RWPE2 (cell line): ENCODE data around the gene CHPF.

Source experiments
- ATAC-seq: fragments of 200-7000 bp; cut with Tn5 transposase; 3 replicates; pipeline ENCODE4 v1.9.1; 2021; ENCODE audit warnings: low read depth
- DNase-seq: peaks from one replicate; pipeline ENCODE4 v3.0.0-alpha.2; 2020; ENCODE audit warnings: low spot score
- H3K27ac ChIP-seq: fragments of 450-650 bp; 2 replicates; pipeline ENCODE4 v1.5.1; 2017; ENCODE audit warnings: mild to moderate bottlenecking; ENCODE audit not compliant: poor library complexity, severe bottlenecking
- H3K27me3 ChIP-seq: fragments of 250-450 bp; sonication (Bioruptor Pico); 2 replicates; pipeline ENCODE4 v1.5.1; 2021; ENCODE audit warnings: mild to moderate bottlenecking, moderate library complexity; ENCODE audit not compliant: insufficient read depth, poor library complexity, severe bottlenecking
- H3K36me3 ChIP-seq: fragments of 250-450 bp; sonication (Bioruptor Pico); 2 replicates; pipeline ENCODE4 v1.5.1; 2020; ENCODE audit warnings: low read depth, mild to moderate bottlenecking, moderate library complexity
- H3K4me1 ChIP-seq: fragments of 250-450 bp; sonication (Bioruptor Pico); 2 replicates; pipeline ENCODE4 v1.5.1; 2021; ENCODE audit warnings: mild to moderate bottlenecking, moderate library complexity; ENCODE audit not compliant: insufficient read depth, poor library complexity, severe bottlenecking
- H3K4me3 ChIP-seq: fragments of 250-450 bp; sonication (Bioruptor Pico); 2 replicates; pipeline ENCODE4 v1.5.1; 2021; ENCODE audit warnings: mild to moderate bottlenecking, moderate library complexity; ENCODE audit not compliant: severe bottlenecking
- H3K9me3 ChIP-seq: fragments of 250-450 bp; sonication (Bioruptor Pico); 2 replicates; pipeline ENCODE4 v1.5.1; 2021; ENCODE audit warnings: mild to moderate bottlenecking, moderate library complexity; ENCODE audit not compliant: severe bottlenecking
- TF ChIP-seq, protein P1 (sequence below): fragments of 450-650 bp; IDR thresholded peaks from one replicate; pipeline ENCODE4 v1.5.1; 2017; ENCODE audit warnings: mild to moderate bottlenecking, moderate library complexity; ENCODE audit not compliant: poor library complexity, severe bottlenecking

Gene CHPF

DNA sequence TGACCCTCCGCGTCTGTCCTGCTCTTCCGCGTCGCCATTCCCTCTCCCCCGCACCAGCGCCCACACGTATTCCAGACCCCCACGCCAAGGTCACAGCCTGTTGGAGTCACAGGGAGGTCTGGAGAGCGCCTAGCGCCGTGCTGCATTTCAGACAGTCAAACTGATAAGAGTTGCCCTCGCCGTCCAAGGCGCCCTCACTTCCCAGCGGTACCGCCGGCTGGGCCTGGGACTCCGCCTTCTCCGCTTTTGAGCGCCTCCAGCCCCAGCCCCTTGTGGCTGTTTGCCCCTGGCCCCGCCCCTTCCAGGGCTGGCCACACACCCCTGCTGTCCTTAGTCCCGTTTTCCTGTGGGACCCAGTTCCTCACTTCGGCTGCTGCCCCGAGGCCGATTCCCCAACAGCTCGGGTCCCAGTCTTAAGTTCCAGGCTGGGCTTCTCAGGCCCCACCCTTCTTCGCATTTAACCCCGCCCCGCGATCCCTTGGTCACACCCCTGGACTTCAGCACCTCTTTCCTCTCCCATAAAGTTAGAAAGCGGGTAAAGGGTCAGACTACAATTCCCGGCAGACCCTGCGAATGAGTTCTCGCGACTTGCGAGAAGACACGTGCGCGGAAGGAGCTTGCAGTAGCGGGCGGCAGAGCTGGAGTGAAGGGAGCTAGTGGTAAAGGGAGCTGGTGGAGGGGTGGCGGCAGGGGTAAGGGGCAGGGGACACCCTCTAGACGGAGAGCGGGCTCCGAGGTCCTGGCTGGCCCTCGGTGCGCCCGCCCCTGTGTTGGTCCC, 45.1 kb downstream of the CHPF start, which contains the start of gene GMPPA:
TSS of gene GMPPA (plus strand) at position 612 of the 778 bp plus-strand sequence. CDS start 1,085 bp downstream, outside the sequence.
- Histone ChIP-seq H3K27me3 (peaks cover 29% of the 10 kb centered on the region), H3K4me3 (peak within 1 kb of the TSS; percentile 52), H3K9me3 (no peaks in the 10 kb centered on the region), H3K27ac (peak within 1 kb of the TSS; percentile 61), H3K36me3 (peaks cover 25% of the 10 kb centered on the region), H3K4me1 (no peaks in the 10 kb centered on the region)
- TF ChIP-seq, protein P1, sequence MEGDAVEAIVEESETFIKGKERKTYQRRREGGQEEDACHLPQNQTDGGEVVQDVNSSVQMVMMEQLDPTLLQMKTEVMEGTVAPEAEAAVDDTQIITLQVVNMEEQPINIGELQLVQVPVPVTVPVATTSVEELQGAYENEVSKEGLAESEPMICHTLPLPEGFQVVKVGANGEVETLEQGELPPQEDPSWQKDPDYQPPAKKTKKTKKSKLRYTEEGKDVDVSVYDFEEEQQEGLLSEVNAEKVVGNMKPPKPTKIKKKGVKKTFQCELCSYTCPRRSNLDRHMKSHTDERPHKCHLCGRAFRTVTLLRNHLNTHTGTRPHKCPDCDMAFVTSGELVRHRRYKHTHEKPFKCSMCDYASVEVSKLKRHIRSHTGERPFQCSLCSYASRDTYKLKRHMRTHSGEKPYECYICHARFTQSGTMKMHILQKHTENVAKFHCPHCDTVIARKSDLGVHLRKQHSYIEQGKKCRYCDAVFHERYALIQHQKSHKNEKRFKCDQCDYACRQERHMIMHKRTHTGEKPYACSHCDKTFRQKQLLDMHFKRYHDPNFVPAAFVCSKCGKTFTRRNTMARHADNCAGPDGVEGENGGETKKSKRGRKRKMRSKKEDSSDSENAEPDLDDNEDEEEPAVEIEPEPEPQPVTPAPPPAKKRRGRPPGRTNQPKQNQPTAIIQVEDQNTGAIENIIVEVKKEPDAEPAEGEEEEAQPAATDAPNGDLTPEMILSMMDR, result peak; percentile 7
- DNase-seq, result peak; percentile 94
- ATAC-seq, result peak; percentile 83

DNA sequence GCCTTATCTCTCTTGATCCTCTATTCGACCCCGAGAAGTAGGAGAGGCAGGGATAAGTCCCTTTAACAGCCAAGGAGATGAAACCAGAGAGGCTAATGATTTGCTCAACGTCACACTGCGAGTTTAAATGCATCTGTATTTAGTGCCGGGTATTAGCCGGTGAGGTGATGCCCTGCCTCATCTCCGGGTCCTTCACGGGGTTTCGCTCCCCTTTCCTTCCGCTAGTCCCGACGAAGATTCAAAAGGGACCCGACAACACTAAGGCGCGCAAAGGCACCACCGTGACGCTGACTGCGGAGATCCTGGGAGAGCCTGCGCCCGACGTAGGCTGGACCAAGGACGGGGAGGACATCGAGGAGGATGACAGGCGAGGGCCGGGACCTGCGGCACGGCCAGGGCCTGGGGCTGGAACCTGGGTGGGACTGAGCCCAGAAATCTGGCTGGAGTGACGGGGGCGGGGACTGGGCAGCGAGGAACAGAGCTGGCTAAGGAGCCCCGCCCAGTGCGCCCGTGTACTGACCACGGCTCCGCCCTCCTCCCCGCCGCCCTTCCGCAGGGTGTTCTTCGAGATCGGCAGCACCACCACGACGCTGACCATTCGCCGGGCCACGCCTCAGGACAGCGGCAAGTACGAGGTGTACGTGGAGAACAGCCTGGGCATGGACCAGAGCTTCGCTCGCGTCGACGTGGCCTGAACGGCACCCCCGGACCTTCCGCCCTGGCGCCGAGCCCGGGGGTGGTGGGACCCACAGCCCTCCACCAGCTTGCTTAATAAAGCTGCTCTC, 45.9 kb downstream of the CHPF start:
- H3K36me3 ChIP-seq, result peaks cover 19% of the 10 kb centered on the region
- peaks cover 29% of the 10 kb centered on the region for H3K27me3 ChIP-seq
- peak; percentile 67 for ATAC-seq
- peak overlapping the region; percentile 52 for H3K4me3 ChIP-seq
- H3K9me3 ChIP-seq, result no peaks in the 10 kb centered on the region
- peak overlapping the region; percentile 61 for H3K27ac ChIP-seq
- TF ChIP-seq, protein P1, result no peak
- H3K4me1 ChIP-seq, result no peaks in the 10 kb centered on the region
- DNase-seq, result peak; percentile 85

GRCh38 chr2:219496825-219497494, 46.6 kb downstream of the CHPF start:
- no peak for DNase-seq
- peaks cover 29% of the 10 kb centered on the region for H3K27me3 ChIP-seq
- TF ChIP-seq, protein P1, result no peak
- no peak overlapping the region for H3K4me3 ChIP-seq
- no peaks in the 10 kb centered on the region for H3K4me1 ChIP-seq
- H3K36me3 ChIP-seq, result peaks cover 12% of the 10 kb centered on the region
- no peak for ATAC-seq
- H3K27ac ChIP-seq, result no peak overlapping the region
- H3K9me3 ChIP-seq, result no peaks in the 10 kb centered on the region

GRCh38 chr2:219496247-219496824, 47.3 kb downstream of the CHPF start:
- DNase-seq, result no peak
- Histone ChIP-seq H3K27ac (no peak overlapping the region), H3K4me1 (no peaks in the 10 kb centered on the region), H3K4me3 (no peak overlapping the region), H3K36me3 (peaks cover 5% of the 10 kb centered on the region), H3K9me3 (no peaks in the 10 kb centered on the region), H3K27me3 (peaks cover 29% of the 10 kb centered on the region)
- TF ChIP-seq, protein P1, result no peak
- no peak for ATAC-seq
